Astrocyte (in vitro differentiated cells and primary cell): ENCODE measurements around the gene DPF3.

Experiments used
- EZH2 ChIP-seq: IDR thresholded peaks from 2 replicates; pipeline ENCODE4 v1.6.1; 2012; ENCODE audit warnings: mild to moderate bottlenecking, low read length, inconsistent platforms; ENCODE audit not compliant: insufficient read depth
- TF ChIP-seq, protein P1 (sequence below): IDR thresholded peaks from 2 replicates; pipeline ENCODE4 v1.5.1; 2011; ENCODE audit warnings: low read depth, mild to moderate bottlenecking, inconsistent platforms, low read length, moderate library complexity; ENCODE audit not compliant: insufficient read depth

DNA sequence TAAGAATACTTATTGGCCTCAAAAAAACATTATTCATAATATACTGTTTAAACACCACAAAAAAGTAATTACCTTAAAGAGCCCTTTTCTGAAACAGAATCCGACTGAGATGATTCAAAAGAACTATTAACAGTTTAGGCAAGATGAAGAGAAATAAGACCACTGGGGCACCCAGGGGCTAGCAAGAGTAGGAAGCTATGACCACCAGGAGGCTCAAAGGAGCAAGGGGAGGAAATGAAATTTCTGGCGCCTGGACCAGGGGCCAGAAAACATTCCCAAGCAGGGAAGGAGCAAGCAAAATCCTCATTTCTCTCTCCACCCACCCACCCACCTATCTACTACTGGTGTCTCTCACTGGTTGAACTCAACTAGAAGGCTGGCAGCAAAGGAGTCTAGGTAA, 26.1 kb upstream of the DPF3 start:
- TF ChIP-seq, protein P1, sequence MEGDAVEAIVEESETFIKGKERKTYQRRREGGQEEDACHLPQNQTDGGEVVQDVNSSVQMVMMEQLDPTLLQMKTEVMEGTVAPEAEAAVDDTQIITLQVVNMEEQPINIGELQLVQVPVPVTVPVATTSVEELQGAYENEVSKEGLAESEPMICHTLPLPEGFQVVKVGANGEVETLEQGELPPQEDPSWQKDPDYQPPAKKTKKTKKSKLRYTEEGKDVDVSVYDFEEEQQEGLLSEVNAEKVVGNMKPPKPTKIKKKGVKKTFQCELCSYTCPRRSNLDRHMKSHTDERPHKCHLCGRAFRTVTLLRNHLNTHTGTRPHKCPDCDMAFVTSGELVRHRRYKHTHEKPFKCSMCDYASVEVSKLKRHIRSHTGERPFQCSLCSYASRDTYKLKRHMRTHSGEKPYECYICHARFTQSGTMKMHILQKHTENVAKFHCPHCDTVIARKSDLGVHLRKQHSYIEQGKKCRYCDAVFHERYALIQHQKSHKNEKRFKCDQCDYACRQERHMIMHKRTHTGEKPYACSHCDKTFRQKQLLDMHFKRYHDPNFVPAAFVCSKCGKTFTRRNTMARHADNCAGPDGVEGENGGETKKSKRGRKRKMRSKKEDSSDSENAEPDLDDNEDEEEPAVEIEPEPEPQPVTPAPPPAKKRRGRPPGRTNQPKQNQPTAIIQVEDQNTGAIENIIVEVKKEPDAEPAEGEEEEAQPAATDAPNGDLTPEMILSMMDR: no peak
- TF ChIP-seq EZH2: no peak
